DMS79 (cell line): ENCODE measurements around the gene TMEM221.

ENCODE experiments used
- DNase-seq: peaks from one replicate; lab custom pipeline; 2025; lab: John Stamatoyannopoulos, UW

Gene TMEM221

GRCh38 chr19:17441241-17442021 is 7.0 kb downstream of the TMEM221 start:
- DNase-seq, result no peak

- DNase-seq, result no peak
Observed at GRCh38 chr19:17436874-17437267, 11.6 kb downstream of the TMEM221 start.

GRCh38 chr19:17436094-17436873 is 12.2 kb downstream of the TMEM221 start:
- no peak for DNase-seq

- DNase-seq, result no peak
Observed at GRCh38 chr19:17435218-17435617, 13.2 kb downstream of the TMEM221 start.

- no peak for DNase-seq
Observed at GRCh38 chr19:17431417-17431816, 17.1 kb downstream of the TMEM221 start.

- no peak for DNase-seq
Observed at GRCh38 chr19:17429641-17430113, 18.8 kb downstream of the TMEM221 start.

GRCh38 chr19:17424743-17425365 is 23.6 kb downstream of the TMEM221 start:
- no peak for DNase-seq

- DNase-seq, result no peak
Observed at GRCh38 chr19:17423429-17424208, 24.8 kb downstream of the TMEM221 start.

- no peak for DNase-seq
Observed at GRCh38 chr19:17421942-17422341, 26.5 kb downstream of the TMEM221 start.

- no peak for DNase-seq
Observed at GRCh38 chr19:17420475-17420924, 28.0 kb downstream of the TMEM221 start.

- DNase-seq, result peak; percentile 98
Observed at GRCh38 chr19:17419621-17420474, 28.6 kb downstream of the TMEM221 start, which contains the start of gene MVB12A. MVB12A (plus strand) TSS chr19:17420047; CDS start chr19:17420136, 89 bp downstream.

GRCh38 chr19:17419154-17419620 is 29.3 kb downstream of the TMEM221 start:
- no peak for DNase-seq

- no peak for DNase-seq
Observed at GRCh38 chr19:17418710-17419109, 29.8 kb downstream of the TMEM221 start.

GRCh38 chr19:17415121-17415520 is 33.3 kb downstream of the TMEM221 start:
- no peak for DNase-seq

GRCh38 chr19:17414097-17414496 is 34.4 kb downstream of the TMEM221 start:
- no peak for DNase-seq

GRCh38 chr19:17411801-17412200 is 36.7 kb downstream of the TMEM221 start:
- DNase-seq, result no peak

- DNase-seq, result no peak
Observed at GRCh38 chr19:17409990-17410389, 38.5 kb downstream of the TMEM221 start.

- no peak for DNase-seq
Observed at GRCh38 chr19:17406887-17407196, 41.6 kb downstream of the TMEM221 start.

- no peak for DNase-seq
Observed at GRCh38 chr19:17406046-17406886, 42.2 kb downstream of the TMEM221 start.
